Gastroesophageal sphincter (tissue), 4 donors: Measurements from ENCODE around the gene SLC16A12. TPM values are rescaled to one million over a fixed set of nuclear protein-coding genes. Genes with fewer than 3 reads are reported as not detected.

Source experiments
- ATAC-seq: fragments of 150-250 bp; one replicate; pipeline ENCODE4 v1.9.1; 2016; ENCODE audit warnings: mild to moderate bottlenecking, moderate library complexity
- H3K27ac ChIP-seq, 4 donors: fragments of 200-600 bp; sonication (generic) in 3 of 4; 1 replicate in 3 of 4; 2 replicates in 1 of 4; pipeline ENCODE4 v1.5.1; 2016 to 2019
- H3K27me3 ChIP-seq: fragments of 200-600 bp; sonication (generic); one replicate; pipeline ENCODE4 v1.5.1; 2019
- H3K36me3 ChIP-seq, 2 donors: fragments of 200-600 bp; sonication (generic); one replicate each; pipeline ENCODE4 v1.5.1; 2019; ENCODE audit warnings: control low read depth in 1 of 2
- H3K4me1 ChIP-seq, 3 donors: fragments of 200-600 bp; sonication (generic); 1 replicate in 2 of 3; 2 replicates in 1 of 3; pipeline ENCODE4 v1.5.1; 2016 to 2019; ENCODE audit warnings: control low read depth in 2 of 3
- H3K4me3 ChIP-seq, 2 donors: fragments of 200-600 bp; sonication (generic); one replicate each; pipeline ENCODE4 v1.5.1; 2019; ENCODE audit warnings: mild to moderate bottlenecking in 1 of 2, moderate library complexity in 1 of 2
- H3K9me3 ChIP-seq, 3 donors: fragments of 200-600 bp; sonication (generic); one replicate each; pipeline ENCODE4 v1.5.1; 2017 to 2019; ENCODE audit warnings: control low read depth in 2 of 3
- CTCF ChIP-seq, 4 experiments: fragments of 200-600 bp in 2 of 4; fragments of 450-650 bp in 2 of 4; sonication (generic) in 1 of 4; IDR thresholded peaks; one replicate each; pipeline ENCODE4 v1.5.1; 2017 to 2019; ENCODE audit warnings: antibody characterized with exemption in 4 of 4, mild to moderate bottlenecking in 2 of 4, moderate library complexity in 2 of 4
- EP300 ChIP-seq: sonication (generic); formaldehyde crosslinking; IDR thresholded peaks from one replicate; pipeline ENCODE4 v1.6.1; 2017; ENCODE audit warnings: antibody characterized with exemption, mild to moderate bottlenecking
- POLR2A ChIP-seq, 2 donors: fragments of 450-650 bp; IDR thresholded peaks; one replicate each; pipeline ENCODE4 v1.6.1; 2017; ENCODE audit warnings: antibody characterized with exemption in 2 of 2, mild to moderate bottlenecking in 2 of 2, moderate library complexity in 1 of 2
- POLR2AphosphoS5 ChIP-seq: sonication (generic); formaldehyde crosslinking; IDR thresholded peaks from one replicate; pipeline ENCODE4 v1.6.1; 2017; ENCODE audit warnings: antibody characterized with exemption
- WGBS, 2 donors: methylation state at CpG; one replicate each; pipeline ENCODE4 v1.1.5; 2018; ENCODE audit warnings: low coverage in 1 of 2; 5-methylcytosine and 5-hydroxymethylcytosine counted together
- total RNA-seq, 4 donors: library from RNA; depleted of rRNA; stranded (reverse); fragments of >200 nt; gene quantifications; one replicate each; pipeline ENCODE4 v1.1.0, GENCODE V29; 2016

Gene SLC16A12
- total RNA-seq, 4 donors from 2014 or later = 1.7 to 11.7 (median 2.4) TPM

GRCh38 chr10:89540420-89540949 lies 5.1 kb upstream of the SLC16A12 start:
- no peaks in the 10 kb centered on the region for H3K9me3 ChIP-seq
- no peaks in the 10 kb centered on the region for H3K36me3 ChIP-seq
- H3K27me3 ChIP-seq = peaks cover 10% of the 10 kb centered on the region
- H3K4me1 ChIP-seq = peaks cover 0 to 8% (median 3%) of the 10 kb centered on the region in 3 donors
- no peak overlapping the region for H3K4me3 ChIP-seq
- no peak for TF ChIP-seq EP300
- no peak for TF ChIP-seq POLR2AphosphoS5
- no peak for TF ChIP-seq CTCF (IDR thresholded peaks at IDR 0.05)
- no peak for TF ChIP-seq POLR2A (IDR thresholded peaks at IDR 0.05)
- 66 to 96% methylated on average over 2 to 4 of the region's 4 CpGs for WGBS, 2 donors
- H3K27ac ChIP-seq = no peak overlapping the region
- ATAC-seq = no peak

GRCh38 chr10:89537364-89537763 lies 2.0 kb upstream of the SLC16A12 start:
- Histone ChIP-seq H3K9me3 (no peaks in the 10 kb centered on the region), H3K4me1 (peaks cover 0 to 25% (median 13%) of the 10 kb centered on the region in 3 donors), H3K27ac (no peak overlapping the region), H3K27me3 (peaks cover 41% of the 10 kb centered on the region), H3K4me3 (no peak overlapping the region), H3K36me3 (no peaks in the 10 kb centered on the region)
- TF ChIP-seq POLR2AphosphoS5 = no peak
- TF ChIP-seq EP300 = no peak
- TF ChIP-seq CTCF (IDR thresholded peaks at IDR 0.05) = no peak
- no peak for TF ChIP-seq POLR2A (IDR thresholded peaks at IDR 0.05)
- 50 to 57% methylated on average over 1 of the region's 1 CpG for WGBS, 2 donors
- ATAC-seq = no peak

- 22% methylated on average over 13 of the region's 16 CpGs; no CpG with 5 or more reads in 1 of the 2 donors for WGBS, 2 donors
- Histone ChIP-seq H3K4me1 (peaks cover 0 to 25% (median 13%) of the 10 kb centered on the region in 3 donors), H3K27me3 (peaks cover 55% of the 10 kb centered on the region), H3K27ac (peak overlapping the region in 2 of 4 donors; percentile 6 to 68), H3K9me3 (no peaks in the 10 kb centered on the region), H3K4me3 (peak overlapping the region; percentile 20 to 57), H3K36me3 (no peaks in the 10 kb centered on the region)
- TF ChIP-seq POLR2AphosphoS5 (no peak), POLR2A (IDR thresholded peaks at IDR 0.05) (no peak)
- ATAC-seq = no peak
Observed at GRCh38 chr10:89536013-89536354, 590 bp upstream of the SLC16A12 start.

- Histone ChIP-seq H3K27ac (no peak overlapping the region), H3K36me3 (no peaks in the 10 kb centered on the region), H3K4me1 (peaks cover 0 to 25% (median 13%) of the 10 kb centered on the region in 3 donors), H3K9me3 (no peaks in the 10 kb centered on the region), H3K27me3 (peaks cover 62% of the 10 kb centered on the region), H3K4me3 (peak overlapping the region in 1 of 2 donors; percentile 57)
- WGBS, 2 donors = 14 to 19% methylated on average over 8 of the region's 8 CpGs
- TF ChIP-seq POLR2A (IDR thresholded peaks at IDR 0.05) (no peak), POLR2AphosphoS5 (no peak), CTCF (IDR thresholded peaks at IDR 0.05) (no peak), EP300 (no peak)
- no peak for ATAC-seq
Observed at GRCh38 chr10:89534826-89535166, 598 bp downstream of the SLC16A12 start.

- Histone ChIP-seq H3K36me3 (no peaks in the 10 kb centered on the region), H3K27me3 (peaks cover 62% of the 10 kb centered on the region), H3K9me3 (no peaks in the 10 kb centered on the region), H3K4me1 (peaks cover 0 to 25% (median 13%) of the 10 kb centered on the region in 3 donors), H3K4me3 (no peak overlapping the region), H3K27ac (no peak overlapping the region)
- TF ChIP-seq POLR2A (IDR thresholded peaks at IDR 0.05) (no peak), CTCF (IDR thresholded peaks at IDR 0.05) (no peak), EP300 (no peak), POLR2AphosphoS5 (no peak)
- 70 to 93% methylated on average over 3 of the region's 3 CpGs for WGBS, 2 donors
- no peak for ATAC-seq
Observed at GRCh38 chr10:89532476-89532875, 2.9 kb downstream of the SLC16A12 start.
